ENCODE results near the gene RAD51B.

DNA sequence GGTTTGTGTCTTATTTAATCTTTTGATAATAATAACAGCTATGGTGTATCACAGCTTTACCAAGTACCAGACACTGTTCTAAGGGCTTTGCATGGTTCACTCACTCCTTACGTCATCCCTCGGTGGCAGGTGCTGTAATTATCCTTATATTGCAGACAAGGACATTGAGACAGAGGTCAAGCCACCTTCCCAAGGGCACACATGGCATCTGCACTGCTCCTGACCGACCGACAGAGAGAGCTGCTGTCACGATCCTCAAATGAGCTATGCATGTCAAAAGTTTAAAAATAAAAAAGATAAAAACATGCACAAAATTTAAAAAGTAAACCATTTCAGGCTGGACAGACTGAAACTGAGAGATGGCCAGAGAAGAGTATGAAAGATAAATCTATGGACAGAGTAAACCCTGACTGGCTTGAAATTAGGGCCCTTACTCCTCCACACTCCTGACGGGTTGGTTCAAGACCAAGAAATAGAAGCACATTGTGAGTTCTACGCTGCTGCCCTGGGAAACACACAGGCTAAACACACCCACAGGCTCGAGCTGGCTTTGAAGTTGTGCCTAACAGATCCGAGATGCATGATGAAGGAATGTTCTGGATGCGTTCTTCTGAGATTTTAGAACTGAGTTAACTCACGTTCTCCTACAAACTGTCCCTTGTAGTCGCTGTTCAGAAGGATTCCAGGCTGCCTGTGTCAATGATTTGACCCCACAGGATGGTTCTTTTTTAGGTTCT is 704.6 kb downstream of the RAD51B start:
- TF ChIP-seq, protein P1, sequence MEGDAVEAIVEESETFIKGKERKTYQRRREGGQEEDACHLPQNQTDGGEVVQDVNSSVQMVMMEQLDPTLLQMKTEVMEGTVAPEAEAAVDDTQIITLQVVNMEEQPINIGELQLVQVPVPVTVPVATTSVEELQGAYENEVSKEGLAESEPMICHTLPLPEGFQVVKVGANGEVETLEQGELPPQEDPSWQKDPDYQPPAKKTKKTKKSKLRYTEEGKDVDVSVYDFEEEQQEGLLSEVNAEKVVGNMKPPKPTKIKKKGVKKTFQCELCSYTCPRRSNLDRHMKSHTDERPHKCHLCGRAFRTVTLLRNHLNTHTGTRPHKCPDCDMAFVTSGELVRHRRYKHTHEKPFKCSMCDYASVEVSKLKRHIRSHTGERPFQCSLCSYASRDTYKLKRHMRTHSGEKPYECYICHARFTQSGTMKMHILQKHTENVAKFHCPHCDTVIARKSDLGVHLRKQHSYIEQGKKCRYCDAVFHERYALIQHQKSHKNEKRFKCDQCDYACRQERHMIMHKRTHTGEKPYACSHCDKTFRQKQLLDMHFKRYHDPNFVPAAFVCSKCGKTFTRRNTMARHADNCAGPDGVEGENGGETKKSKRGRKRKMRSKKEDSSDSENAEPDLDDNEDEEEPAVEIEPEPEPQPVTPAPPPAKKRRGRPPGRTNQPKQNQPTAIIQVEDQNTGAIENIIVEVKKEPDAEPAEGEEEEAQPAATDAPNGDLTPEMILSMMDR (conservative IDR thresholded peaks at IDR 0.05; ENCODE audit: low read depth, low read length) = no peak
- TF ChIP-seq EZH2 (IDR thresholded peaks at IDR 0.05; ENCODE audit: borderline replicate concordance, low read depth, low read length, poor library complexity, severe bottlenecking) = no peak

Measured in A673 (cell line).